ENCODE data around the gene EXD3.
"Not testable (repeated sequence)": the region's sequence is repeated elsewhere in the genome, so short reads cannot be mapped to it uniquely, and the experiment has no call there.

Gene EXD3

DNA sequence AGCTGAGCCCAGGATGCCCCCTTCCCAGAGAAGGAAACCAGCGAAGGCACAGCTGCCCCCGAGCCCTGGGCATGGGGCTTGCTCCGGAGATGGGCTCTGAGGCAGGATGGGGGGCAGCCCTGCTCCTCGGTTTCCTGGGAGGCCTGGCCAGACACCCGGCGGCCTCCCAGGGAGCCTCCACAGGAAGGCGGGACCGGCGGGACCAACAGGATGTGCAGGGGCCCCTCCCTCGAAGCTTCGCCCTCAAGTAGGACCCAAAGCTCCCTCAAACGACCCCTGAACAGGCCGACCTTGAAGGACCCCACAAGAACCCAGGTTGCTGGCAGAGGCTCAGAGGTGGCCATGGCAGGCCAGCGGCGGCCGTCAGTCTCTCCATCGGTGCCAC, 11.7 kb downstream of the EXD3 start:
- no peak for DNase-seq (ENCODE audit: low spot score)

DNA sequence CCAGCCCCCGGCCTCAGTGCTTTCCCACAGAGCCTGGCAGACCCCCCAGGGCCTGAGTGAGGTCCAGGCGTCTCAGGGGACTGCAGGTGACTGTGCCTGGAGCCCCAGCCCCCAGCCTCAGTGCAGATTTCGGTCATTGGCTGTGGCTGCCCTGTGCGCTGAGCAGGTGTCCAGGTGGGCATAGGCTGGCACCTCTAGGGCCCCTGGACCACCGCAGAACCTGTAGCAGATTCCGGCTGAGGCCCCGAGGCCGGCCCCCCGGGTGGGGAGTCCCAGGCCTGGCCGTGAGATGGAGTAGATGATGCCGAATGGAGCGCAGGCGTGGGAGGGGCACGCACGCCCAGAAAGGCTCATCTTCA, 12.1 kb downstream of the EXD3 start:
- DNase-seq (ENCODE audit: low spot score): no peak

DNA sequence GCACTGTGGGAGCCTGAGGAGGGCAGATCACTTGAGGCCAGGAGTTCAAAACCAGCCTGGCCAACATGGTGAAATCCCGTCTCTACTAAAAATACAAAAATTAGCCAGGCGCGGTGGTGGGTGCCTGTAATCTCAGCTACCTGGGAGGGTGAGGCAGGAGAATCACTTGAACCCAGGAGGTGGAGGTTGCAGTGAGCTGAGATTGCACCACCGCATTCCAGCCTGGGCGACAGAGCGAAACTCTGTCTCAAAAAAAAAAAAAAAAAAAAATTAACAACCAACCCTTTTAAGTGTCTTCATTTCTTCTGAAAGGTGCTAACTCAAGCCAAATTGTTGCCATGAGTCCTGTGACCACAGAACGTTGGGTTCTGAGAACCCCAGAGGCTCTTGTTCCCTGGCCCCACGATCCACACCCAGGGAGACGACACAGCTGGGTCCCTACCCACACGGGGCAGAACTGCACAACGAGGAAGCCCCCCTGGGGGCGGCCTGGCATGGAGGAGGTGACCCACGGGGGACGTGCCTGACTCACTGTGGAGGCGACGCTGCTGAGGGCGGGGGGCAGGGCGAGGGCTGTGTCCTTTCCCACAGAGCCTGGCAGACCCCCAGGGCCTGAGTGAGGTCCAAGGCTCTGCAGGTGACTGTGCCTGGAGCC, 12.6 kb downstream of the EXD3 start:
- DNase-seq (ENCODE audit: low spot score): not testable (repeated sequence)

DNA sequence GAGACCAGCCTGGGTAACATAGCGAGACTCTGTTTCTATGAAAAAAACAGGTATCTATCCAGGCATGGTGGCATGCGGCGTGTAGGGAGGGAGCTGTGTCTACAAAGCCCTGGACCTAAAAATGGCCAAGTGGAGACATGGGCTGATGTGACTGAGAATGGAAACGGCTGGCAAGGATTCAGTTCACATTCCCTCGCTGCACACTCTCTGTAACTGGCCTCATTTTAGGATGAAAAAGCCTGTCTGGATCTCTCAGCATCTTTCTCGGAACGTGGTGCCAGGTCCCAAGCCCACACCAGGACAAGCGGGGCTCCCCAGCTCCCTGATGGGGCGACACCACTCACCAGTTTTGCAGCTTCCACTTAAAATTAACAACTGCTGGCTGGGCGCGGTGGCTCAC, 13.4 kb downstream of the EXD3 start:
- DNase-seq (ENCODE audit: low spot score): no peak

DNA sequence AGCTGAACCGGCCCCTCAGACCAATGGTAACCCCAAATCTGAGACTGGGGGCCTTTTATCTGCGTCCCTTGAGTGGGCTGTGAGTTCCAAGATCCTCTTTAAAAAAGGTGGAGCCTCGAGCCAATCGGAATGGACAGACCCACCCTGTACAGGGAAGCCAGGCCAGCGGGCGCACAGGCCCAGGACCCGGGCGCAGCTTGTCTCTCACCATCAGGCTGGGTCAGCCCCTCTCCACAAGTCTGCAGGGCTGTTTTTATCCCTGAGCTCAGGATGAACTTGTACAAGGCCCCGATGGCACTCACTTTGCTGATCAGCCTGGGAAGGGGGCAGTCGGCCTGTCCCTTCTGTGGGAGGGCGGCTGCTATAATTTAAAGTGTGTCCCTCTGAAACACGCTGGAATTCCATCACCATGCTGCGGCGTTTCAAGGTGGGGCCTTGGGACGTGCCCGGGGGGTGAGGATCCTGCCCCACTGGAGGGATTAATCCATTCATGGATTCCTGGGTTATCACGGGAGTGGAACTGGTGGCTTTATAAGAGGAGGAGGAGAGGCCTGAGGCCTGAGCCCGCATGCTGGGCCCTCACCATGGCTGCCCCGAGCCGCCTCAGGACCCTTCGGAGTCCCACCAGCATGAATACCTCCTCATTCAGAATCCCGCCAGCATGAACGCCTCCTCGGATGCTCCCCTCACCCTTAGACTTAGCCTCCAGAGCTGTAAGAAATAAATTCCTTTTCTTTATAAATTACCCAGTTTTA, 14.1 kb downstream of the EXD3 start:
- DNase-seq (ENCODE audit: low spot score): no peak

DNA sequence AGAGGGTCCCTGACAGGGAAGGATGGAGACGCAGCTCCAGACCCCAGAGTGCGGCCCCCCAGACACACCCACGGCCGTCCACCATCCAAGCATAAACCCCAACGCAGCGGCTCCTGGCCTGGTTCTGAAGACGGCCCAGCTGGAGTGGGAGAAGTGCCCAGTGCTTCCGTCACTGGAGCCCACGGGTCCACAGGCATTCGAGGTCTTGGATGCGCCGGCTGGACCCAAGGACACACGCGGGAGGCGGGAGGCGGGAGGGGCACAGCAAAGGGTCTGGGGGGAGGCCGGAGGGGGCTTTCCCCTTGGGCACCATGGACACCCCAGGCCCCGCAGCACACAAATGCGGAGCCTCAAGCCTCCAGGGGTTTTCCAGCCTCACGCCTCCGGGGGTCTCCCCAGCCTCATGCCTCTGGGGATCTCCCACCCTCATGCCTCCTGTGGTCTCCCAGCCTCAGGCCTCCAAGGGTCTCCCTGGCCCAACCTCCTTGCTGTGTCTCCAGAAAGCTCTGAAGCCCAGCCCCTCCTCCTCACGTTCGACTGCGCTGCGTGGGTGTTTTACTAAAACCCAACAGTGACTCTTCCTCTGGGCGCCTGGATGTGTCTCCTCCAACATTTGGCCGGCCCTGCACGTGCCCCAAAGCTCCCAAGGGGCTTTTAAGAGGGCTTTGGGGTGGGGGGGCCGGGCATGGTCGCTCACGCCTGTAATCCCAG, 15.2 kb downstream of the EXD3 start:
- DNase-seq (ENCODE audit: low spot score): no peak

DNA sequence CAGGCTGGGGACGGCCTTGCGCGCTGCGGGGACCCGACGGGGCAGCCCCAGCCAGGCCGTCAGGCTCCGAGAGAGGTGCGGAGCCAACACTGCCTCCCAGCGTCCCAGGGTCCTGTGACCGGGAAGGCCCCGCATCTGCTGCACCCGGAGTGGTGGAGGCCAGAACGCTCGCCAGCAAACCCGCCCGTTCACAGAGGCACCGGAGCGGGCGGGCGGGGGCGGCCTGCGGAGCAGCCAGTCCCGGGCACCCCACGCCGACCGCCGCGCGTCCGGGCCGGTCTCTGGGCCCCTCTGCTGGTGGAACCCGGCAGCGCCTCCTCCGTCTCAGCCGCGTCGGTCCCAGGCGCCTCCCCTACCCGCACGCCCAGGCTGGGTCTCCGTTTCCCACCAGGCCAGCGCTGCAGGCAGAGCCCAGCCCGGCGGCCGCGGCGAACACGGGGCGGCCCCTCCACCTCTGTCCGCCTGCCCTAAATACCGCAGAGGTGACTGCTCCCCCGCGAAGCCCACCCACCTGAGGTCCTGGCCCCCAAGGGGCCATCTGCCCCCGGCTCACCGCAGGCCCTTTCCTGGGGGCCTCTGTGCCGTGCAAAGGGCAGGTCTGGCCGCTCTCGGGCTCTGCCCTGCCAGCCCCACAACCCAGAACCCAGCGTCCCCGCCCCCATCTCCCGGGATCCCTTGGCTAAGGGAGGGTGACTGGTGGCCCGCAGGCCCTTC, 15.9 kb downstream of the EXD3 start:
- peak; percentile 82 for DNase-seq (ENCODE audit: low spot score)

DNA sequence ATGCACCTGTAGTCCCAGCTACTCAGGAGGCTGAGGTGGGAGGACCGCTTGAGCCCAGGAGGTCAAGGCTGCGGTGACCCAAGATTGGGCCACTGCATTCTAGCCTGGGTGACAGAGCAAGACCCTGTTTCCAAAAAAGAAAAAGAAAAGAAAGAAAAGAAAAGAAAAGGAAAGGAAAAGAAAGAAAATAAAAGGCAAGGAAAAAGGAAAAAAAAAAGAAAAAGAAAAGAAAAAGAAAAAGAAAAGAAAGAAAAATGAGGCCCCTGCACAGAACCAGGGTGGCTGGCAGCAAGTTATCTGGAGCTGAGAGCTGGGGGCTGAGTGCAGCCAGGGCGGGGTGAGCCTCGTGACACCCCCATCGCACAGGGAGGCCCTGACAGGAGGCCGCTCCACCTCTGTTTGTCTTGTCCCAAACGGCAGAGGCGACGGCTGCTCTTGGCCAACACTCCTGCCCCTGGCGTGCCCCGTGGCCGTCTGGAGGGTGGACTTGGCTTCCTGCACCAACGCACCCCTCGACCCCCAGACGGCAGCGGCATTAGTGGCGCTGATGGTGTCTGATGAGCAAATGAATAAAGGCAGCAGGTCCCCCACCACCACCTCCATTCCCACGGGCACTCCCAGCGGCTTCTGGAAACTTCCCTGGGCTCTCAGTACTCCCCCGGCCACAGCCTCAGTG, 16.7 kb downstream of the EXD3 start:
- DNase-seq (ENCODE audit: low spot score): peak; percentile 63

DNA sequence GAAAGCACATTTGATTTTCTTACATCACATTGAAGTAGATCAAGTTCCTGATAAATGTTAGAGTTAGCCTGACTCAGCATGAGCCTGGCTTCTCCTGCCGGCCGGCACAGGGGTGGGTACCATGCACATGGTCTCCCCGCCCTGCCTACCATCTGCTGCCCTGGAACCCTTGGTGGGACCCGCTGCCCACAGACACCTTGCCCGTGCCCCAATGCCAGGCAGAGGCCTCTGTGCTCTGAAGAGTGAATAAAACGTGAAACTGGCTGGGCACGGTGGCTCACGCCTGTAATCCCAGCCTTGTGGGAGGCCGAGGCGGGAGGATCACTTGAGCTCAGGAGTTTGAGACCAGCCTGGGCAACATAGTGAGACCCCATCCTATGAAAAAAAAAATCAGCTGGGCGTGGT, 17.3 kb downstream of the EXD3 start:
- no peak for DNase-seq (ENCODE audit: low spot score)

DNA sequence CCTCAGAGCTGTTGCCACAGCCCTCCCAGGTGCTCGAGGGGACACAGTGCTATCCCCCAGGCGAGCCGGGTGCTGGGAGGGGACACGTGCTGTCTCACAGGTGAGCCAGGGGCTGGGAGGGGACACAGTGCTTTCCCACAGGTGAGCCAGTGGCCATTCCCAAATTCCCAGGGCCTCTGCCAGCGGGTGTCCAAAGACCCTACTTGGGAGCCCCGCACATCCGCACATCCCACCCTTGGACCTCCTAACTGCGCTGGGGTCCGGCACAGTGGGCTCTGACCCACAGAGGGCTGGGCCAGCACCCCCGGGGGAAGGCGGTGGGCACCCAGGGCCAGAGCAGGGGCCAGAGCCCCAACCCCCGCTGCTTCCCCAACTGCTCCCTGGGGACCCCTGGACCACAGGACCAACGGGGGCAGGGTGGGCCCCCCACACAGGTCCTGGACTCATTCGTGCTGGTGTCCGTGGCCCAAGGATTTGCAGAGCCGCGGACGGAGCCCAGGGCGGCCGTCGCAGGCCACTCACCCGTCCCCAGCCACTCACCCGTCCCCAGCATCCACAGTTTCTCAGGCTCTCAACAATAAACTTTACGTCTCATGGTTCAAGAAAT, 17.9 kb downstream of the EXD3 start:
- peak; percentile 62 for DNase-seq (ENCODE audit: low spot score)

DNA sequence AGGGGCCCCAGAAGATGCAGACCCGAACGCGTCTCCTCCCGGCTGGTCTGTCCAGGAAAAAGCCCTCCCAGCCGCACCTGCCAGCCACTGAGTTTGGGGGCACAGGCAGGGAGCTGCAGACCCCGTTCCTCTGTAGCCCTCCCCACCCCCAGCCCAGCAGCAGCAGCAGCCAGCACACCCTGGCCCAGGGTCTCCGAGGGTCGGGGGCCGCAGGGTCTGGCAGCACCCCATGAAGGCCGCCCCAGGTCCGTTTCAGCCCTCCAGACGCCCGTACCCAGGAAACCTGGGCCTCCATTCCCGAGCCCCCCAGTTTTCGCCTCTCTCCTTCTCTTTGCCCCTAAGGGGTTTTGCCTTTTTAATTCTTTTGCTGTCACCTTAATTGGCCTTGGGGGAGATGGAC, 19.7 kb downstream of the EXD3 start:
- peak; percentile 60 for DNase-seq (ENCODE audit: low spot score)

DNA sequence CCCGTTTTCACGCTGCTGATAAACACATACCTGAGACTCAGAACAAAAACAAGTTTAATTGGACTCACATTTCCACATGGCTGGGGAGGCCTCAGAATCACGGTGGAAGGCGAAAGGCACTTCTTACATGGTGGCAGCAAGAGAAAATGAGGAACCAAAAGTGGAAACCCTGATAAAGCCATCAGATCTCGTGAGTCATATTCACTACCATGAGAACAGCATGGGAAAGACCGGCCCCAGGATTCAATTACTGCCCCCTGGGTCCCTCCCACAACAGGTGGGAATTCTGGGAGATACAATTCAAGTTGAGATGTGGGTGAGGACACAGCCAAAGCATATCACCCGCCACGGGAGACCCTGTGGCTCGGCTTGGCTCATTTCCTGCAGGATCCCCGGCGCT, 20.2 kb downstream of the EXD3 start:
- no peak for DNase-seq (ENCODE audit: low spot score)

DNA sequence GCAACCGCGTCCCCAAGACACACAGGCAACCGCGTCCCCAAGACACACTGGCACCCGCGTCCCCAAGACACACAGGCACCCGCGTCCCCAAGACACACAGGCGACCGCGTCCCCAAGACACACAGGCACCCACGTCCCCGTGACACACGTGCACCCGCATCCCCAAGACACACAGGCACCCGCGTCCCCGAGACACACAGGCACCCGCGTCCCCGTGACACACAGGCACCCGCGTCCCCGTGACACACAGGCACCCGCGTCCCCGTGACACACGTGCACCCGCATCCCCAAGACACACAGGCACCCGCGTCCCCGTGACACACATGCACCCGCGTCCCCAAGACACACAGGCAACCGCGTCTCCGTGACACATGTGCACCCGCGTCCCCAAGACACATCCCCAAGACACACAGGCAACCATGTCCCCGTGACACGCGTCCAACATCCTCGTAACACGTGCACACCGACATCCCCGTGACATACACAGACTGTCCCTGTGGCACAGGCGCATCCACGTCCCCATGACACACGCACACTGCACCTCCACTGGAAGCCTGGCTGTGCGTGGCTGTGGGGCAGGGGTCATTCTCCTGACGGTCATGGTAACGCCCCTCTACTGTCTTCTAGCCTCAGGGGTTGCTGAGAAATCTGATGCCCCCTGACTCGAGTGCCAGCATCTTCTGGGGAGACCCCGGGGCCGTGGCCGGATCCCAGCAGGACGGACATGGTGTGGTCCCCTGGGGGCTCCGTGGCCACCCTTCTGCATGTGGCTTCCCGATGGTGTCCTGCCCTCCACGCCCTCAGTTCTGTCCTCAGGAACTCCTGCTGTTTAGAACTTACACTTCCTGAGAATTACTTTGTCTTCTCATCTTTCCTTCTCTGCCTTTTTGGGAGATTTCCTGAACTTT, 24.1 kb downstream of the EXD3 start:
- peak; percentile 66 for DNase-seq (ENCODE audit: low spot score)

DNA sequence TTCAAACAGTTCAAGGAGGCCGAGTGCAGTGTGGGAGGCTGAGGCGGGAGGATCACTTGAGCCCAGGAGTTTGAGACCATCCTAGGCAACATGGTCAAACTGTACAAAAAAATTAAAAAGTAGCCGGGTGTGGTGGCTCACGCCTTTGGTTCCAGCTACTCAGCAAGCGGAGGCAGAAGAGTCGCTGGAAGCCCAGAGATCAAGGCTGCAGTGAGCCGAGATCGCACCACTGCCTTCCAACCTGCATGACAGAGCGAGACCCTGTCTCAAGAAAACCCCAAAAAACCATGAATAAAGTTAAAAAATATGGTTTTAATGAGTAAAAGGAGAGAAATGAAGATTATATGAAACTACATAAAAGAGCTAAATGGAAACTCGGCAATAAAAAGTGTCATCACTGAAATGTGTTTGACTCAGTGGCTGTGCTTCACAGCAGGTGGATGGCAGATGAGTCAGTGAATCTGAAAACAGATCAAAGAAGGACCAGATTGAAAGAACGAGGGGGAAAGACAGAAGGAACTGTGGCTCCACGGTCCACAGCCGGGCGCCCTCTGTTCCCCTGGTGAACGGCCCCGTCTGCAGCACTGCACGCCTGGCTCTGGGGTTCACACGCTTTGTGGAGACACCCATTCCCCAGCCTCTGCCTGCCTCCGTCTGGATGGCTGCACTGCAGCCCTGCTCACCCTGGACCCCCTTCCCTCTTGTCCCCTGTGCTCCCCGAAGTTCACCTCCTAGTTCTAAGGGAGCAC, 25.1 kb downstream of the EXD3 start:
- DNase-seq (ENCODE audit: low spot score): no peak

DNA sequence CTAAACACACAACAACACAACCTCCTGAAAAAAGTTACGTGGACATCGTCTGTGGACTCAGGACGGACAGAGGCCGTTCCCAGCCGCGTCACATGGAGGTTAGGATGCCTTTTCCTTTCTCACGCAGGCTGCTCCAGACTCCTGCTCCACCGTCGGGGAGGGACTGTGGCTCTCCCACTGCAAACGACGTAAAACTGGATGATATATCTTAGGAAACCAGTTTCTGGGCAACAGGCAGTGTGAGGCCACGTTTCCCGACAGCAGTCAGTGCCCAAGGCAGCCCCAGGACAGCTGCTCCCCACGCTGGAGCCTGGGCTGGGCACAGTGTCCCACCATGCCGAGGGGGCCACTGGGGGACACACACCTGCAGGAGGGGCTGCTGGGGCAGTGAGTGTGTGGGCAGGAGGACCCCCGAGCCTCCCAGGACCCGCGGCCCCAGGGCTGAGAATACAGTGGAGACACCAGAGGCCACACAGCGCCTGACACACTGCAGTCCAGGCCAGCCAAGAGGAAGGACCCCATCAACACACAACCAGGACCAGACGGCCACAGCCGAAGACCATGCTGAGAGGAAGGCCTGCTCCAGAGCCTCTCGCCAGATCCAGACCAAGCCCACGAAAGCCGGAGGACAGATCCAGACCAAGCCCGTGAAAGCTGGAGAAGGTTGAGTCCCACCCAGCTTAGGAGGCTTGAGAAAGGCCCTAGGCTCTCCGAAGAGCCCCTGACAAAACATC, 26.2 kb downstream of the EXD3 start:
- peak; percentile 58 for DNase-seq (ENCODE audit: low spot score)

DNA sequence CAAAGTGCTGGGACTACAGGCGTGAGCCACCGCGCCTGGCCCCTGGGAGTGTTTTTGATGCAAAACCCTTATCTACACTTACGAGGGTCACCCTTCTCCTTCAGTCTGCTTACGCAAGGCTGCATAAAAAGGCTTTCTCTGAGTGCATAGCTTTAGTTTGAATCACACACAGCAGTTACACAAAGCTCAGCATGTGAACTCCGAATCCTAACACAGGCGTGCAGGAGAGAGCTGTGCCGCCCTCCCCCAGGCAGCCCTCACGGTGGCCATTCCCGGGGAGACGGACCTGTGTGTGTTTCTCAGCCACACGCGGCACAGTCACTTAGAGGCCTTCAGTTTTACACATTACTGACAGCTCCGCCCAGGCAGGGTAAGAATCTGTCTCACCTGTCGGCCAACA, 26.7 kb downstream of the EXD3 start:
- no peak for DNase-seq (ENCODE audit: low spot score)

DNA sequence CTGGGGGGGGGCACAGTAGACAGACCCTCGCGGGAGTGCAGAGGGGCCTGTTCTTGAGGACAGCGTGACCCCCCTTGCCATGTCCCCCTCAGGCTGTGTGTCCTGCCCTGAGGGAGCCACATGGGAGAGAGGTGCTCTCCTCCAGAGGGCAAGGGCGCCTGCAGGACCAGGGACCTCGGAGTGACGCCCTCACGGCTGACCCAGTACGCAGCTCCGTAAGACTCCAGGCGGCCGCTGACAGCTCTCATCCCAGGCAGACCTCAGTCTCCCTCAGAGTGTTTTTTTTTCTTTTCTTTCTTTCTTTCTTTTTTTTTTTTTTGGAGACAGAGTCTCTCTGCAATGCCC, 27.3 kb downstream of the EXD3 start:
- no peak for DNase-seq (ENCODE audit: low spot score)

DNA sequence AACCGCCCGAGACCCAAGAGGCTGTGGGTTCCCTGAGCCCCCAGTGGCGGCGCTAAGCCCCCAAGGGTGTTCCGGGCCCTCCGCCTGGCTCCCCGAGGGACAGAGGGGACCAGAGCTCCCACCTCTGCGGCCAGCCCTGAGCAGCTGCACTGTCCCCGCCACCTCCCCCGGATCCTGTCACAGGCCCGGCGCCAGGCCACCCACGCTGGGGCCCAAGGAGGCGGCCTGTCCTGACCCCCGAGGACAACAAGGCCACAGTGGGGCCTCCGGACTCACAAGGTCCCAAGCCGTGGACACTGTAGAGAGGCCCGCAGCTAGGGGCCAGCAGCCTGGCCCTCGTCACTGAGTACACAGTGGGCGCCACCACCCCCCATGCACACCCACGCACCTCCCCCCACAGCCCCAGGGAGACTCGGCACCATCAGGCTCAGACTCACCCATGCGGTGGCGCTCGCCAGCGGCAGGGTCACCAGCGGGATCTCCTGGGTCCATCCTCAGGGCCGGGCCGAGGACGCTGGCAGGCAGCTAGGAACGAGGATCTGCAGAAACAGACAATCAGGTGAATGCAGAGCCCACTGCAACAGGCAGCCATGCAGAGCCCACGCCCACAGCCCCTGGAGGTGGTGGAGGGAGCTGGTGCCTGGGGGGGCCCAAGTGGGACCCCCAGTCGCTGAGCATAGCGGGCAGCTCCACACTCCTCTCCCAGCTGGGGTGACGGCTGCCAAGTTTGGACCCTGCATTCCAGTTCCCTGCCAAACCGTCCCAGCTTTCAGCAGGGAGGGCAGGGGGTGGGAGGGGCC, 27.9 kb downstream of the EXD3 start:
- DNase-seq (ENCODE audit: low spot score): no peak
